ENCODE data around the gene CMTM7. TPM values are rescaled to one million over a fixed set of nuclear protein-coding genes. Genes with fewer than 3 reads are reported as not detected.

The CMTM7 gene
- total RNA-seq, 8 experiments from 2014 or later: 1.2 to 48.2 (median 5.4) TPM

DNA sequence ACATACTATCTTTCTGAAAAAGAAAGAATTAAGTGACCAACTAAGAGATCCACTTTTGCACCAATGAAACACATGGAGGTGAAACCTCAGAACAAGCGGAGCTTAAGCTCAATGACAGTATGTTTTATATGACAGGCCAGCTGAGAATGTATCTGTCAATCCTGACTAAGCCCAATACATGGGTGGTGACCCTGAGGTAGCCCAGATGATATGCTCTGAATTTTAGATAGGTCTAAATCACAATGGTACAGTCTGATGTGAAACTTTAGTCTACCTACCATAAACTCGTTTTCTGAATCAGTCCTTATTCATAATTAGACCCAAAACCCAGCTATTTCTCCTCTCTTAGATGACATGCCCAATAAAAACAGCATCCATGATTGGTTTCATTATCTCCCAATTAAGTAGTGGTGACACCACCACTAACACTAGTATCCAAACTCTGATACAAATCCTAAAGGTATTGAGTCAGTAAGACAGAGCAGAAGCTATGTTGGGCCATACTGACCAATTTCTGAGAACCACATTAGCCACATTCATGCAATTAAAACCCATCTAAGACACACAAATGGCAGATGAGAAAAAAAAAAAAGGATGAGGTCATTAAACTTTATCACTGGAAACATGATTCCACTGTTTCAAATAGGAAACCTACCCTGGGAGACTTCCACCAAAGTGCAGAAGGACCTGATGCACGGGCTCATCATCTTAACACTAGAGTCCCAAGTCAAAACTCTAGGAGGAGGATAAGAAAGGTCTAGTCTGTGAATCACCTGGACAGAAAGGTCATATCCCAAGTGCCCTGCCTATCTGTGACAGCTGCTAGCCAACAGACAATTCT, 90.4 kb downstream of the CMTM7 start:
- Histone ChIP-seq H3K4me3 (no peak overlapping the region), H3K27ac (no peak overlapping the region), H3K4me1 (replicated peaks in 1 of 2) (no peaks in the 10 kb centered on the region)
- WGBS, 10 experiments: 60 to 100% (median 94%) methylated on average over 1 to 3 of the region's 3 CpGs
- in situ Hi-C loops (cut with MboI; ENCODE audit: low pct_unique_long_range_greater_than_20kb in 2 of 9, low sequenced_read_pairs in 9 of 9, unreplicated experiment in 9 of 9): no loop called here
- ATAC-seq (replicated peaks in 6 of 8): no peak

DNA sequence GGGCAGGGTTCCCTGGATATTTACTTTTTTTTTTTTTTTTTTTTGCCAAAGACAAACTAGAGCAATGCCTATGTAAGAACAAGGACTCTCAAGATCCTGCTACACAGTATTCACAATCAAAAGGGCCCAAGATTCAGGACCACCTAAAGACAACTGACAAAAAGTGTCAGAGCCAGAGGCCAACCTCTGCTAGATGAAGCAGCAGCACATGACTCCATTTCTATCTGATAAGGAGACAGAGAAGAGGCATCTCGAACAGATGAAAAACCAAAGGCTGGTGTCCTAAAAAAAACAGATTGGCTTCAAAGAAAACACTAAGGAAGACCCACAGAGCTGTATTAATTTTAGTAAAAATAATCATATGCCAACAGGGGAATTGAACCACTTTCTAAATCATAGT, 91.0 kb downstream of the CMTM7 start:
- 67 to 100% (median 100%) methylated on average over 1 of the region's 1 CpG; no CpG with 5 or more reads in 3 of the 10 experiments for WGBS, 10 experiments
- in situ Hi-C loops (cut with MboI; ENCODE audit: low pct_unique_long_range_greater_than_20kb in 2 of 9, low sequenced_read_pairs in 9 of 9, unreplicated experiment in 9 of 9): no loop called here
- no peak for ATAC-seq (replicated peaks in 6 of 8)

DNA sequence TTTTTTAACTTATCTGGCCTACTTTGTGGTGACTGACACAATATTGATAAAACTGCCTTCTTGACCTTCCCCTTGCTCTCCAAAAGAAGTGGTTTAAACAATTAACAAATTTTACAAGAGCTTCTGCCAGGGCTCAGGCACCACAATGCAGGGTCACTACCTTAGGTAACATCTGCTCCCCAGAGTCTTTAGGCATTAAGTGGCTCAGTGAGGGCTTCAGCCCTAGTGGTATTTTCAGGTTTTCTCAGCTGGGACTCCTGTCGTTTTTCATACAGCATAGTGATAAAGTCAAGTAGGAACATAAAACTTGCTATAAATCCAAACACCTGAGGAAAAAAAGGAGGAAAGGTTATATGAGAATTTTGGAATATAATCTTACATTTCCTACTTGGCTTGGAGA, 92.1 kb downstream of the CMTM7 start:
- Histone ChIP-seq H3K27ac (no peak overlapping the region), H3K4me3 (no peak overlapping the region), H3K4me1 (replicated peaks in 1 of 2) (no peaks in the 10 kb centered on the region)
- WGBS, 10 experiments: 0 to 89% (median 38%) methylated on average over 1 of the region's 1 CpG; no CpG with 5 or more reads in 2 of the 10 experiments
- no peak for ATAC-seq (replicated peaks in 6 of 8)
- in situ Hi-C loops (cut with MboI; ENCODE audit: low pct_unique_long_range_greater_than_20kb in 2 of 9, low sequenced_read_pairs in 9 of 9, unreplicated experiment in 9 of 9): no loop called here

More for the DNA sequence above, 91.0 kb downstream of the CMTM7 start:
- no peak overlapping the region for H3K27ac ChIP-seq
- no peak overlapping the region for H3K4me3 ChIP-seq
- no peaks in the 10 kb centered on the region for H3K4me1 ChIP-seq (replicated peaks in 1 of 2)

DNA sequence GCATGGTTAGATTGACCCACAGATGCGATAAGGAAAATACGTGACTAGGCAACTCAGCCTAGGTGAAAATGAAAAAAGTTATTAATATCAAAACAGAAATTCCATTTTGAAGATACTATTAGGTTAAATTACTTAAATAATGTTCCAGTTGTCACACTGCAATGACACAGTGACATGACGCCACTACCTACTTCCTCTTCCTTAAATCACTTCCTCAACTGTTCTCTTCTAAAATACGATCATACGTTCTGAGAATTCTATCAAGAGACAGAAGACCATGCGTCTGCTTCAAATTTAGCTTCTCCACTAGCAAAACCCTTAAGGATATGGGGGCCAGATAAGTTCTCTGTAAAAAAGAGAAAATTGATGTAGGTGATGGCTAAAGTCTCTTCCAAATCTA, 92.8 kb downstream of the CMTM7 start:
- no peak for ATAC-seq (replicated peaks in 6 of 8)
- H3K4me1 ChIP-seq (replicated peaks in 1 of 2): no peaks in the 10 kb centered on the region
- no peak overlapping the region for H3K4me3 ChIP-seq
- H3K27ac ChIP-seq: no peak overlapping the region
- in situ Hi-C loops (cut with MboI; ENCODE audit: low pct_unique_long_range_greater_than_20kb in 2 of 9, low sequenced_read_pairs in 9 of 9, unreplicated experiment in 9 of 9): no loop called here
- 83 to 100% (median 96%) methylated on average over 1 to 6 of the region's 6 CpGs for WGBS, 10 experiments

DNA sequence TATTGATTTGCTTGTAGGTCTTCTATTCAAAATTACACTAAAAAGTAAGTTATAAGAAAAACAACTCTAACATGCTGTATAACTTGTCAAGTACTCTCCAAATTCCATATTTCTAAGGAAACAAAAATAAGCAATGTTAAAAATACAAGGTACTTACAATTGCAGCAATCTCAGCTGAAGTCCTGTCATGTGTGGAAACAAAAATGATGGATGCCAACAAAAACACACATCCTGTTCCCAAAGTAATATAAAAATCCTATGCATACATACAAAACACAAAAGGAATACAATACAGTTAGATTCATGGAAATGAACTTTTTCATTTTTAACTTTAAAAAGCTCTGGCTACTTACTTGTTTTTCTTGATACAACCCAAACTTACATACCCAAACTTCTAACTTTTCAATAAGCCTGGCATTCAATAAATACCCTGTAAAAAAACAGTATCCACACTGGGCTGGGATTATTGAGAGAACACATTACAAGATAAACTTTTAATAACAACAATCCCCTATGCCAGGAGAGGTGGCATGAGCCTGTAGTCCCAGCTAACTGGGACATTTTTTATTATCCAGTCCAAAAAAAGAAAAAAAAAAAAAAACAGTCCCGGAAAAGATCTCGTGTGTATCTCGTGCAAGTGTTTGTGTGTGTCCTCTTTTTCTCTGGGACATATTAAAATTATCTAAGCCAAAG, 96.3 kb downstream of the CMTM7 start:
- ATAC-seq (replicated peaks in 6 of 8): no peak
- H3K4me3 ChIP-seq: no peak overlapping the region
- WGBS, 10 experiments: 38 to 100% (median 75%) methylated on average over 3 of the region's 3 CpGs; no CpG with 5 or more reads in 2 of the 10 experiments
- no peaks in the 10 kb centered on the region for H3K4me1 ChIP-seq (replicated peaks in 1 of 2)
- H3K27ac ChIP-seq: no peak overlapping the region
- in situ Hi-C loops (cut with MboI; ENCODE audit: low pct_unique_long_range_greater_than_20kb in 2 of 9, low sequenced_read_pairs in 9 of 9, unreplicated experiment in 9 of 9): no loop called here

DNA sequence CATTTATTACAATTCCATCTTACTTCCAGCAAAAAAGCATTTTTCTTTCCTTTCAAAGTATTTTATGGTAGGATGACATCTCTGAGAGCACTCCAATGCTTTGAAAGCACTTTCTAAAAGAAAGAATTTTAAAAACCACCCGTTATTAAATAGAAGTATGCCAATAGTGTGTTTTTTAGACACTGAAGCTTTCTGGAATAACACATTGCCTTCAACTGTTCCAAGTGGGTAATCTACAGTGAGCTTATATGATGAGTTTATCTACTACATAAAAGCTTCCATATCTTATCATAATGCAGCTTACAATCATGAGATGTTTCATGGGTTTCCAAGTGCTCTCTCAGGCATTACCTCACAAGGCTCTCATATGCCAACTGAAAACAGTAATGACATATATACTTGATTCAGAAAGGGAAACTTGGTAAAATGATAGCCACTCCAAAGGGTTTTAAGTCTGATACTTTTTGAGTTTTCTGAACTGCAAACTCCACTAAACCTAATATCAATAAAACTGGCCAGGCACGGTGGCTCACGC, 96.9 kb downstream of the CMTM7 start:
- in situ Hi-C loops (cut with MboI; ENCODE audit: low pct_unique_long_range_greater_than_20kb in 2 of 9, low sequenced_read_pairs in 9 of 9, unreplicated experiment in 9 of 9): no loop called here
- H3K4me1 ChIP-seq (replicated peaks in 1 of 2): no peaks in the 10 kb centered on the region
- H3K4me3 ChIP-seq: no peak overlapping the region
- no peak overlapping the region for H3K27ac ChIP-seq
- 17 to 100% (median 88%) methylated on average over 1 of the region's 3 CpGs; no CpG with 5 or more reads in 2 of the 10 experiments for WGBS, 10 experiments
- ATAC-seq (replicated peaks in 6 of 8): no peak

DNA sequence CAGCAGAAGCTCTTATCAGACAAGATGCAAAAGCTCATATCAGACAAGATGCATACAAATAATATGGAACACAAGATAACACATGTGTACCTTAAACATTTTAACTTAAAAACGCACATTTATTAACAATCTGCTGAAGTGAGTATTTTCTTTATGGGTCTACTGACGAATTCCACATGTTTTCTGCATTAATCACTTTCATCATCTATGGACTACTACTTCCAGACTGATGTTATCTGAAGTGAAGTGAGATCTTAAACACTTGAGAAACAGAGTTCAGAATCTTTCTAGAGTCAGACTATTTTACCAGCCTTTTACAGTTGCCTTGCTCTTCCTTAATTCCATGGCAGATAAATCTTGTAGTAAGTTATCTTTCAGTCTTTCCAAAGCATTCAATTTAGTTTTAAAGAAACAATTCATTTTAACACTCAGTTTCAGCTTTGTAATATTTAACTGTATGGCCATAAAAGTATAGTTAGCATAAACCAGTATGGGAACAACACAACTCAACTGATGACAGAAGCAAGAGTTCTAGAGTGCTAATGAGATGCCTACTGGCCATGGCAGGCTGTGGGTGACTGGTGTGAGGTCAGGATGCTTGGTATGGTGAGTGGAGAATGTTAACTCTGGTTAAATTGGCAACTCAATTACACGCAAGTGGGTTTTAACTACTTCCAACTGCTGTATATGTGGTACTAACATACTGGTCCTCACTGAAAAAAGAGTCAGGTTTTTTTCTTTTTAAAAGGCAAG, 101.2 kb downstream of the CMTM7 start:
- Histone ChIP-seq H3K27ac (no peak overlapping the region), H3K4me3 (no peak overlapping the region), H3K4me1 (replicated peaks in 1 of 2) (no peaks in the 10 kb centered on the region)
- peak in 1 of 8 experiments; percentile 21 for ATAC-seq (replicated peaks in 6 of 8)
- WGBS, 10 experiments: 10 to 100% (median 80%) methylated on average over 1 to 3 of the region's 3 CpGs; no CpG with 5 or more reads in 1 of the 10 experiments
- in situ Hi-C loops (cut with MboI; ENCODE audit: low pct_unique_long_range_greater_than_20kb in 2 of 9, low sequenced_read_pairs in 9 of 9, unreplicated experiment in 9 of 9): no loop called here

DNA sequence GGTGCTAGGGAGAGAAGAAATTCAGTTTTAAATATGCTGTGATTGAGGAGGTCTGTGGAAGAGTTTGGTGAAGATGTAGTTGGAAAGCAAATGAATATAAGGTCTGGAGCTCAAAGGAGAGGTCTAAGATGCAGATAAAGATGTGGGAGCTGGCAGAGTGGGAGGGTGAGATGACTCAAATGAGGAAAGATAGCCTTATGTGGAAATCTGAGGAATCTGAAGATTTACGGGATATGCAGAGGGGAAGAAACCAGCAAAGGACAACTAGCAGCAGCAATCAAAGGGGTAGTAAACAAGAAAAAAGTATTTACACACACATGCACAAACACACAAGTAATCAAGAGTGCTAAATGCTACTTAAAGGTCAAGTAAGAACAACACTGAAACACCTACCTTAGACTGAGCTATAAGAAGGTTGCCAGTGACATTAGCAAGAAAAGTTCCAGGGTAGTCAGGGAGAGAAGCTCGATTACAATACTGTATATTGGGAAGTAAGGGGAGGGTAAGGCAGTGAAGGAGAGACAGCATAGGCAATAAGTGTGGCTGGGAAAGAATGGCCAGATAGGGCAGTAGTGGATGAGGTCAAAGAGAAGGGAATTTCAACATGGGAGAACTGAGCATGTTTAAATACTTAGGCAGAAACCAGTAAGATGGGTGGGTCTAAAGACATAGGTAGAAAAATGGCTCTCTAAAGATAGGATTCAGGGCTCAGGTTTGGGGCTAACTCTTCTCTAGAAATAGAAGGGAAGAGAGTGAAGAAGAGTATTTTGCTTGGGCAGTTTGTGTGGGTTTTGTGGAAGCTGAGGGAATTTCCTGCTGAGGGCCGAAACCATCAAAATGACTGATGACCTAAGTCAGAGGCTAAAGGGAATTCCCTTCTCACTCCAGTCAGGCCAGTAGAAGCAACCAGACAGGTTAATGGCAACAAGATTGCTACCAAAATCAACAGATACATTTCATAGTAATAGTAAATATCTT, 102.1 kb downstream of the CMTM7 start:
- Histone ChIP-seq H3K4me1 (replicated peaks in 1 of 2) (no peaks in the 10 kb centered on the region), H3K4me3 (no peak overlapping the region), H3K27ac (no peak overlapping the region)
- in situ Hi-C loops (cut with MboI; ENCODE audit: low pct_unique_long_range_greater_than_20kb in 2 of 9, low sequenced_read_pairs in 9 of 9, unreplicated experiment in 9 of 9): no loop called here
- peak in 2 of 8 experiments; percentile 17 to 49 for ATAC-seq (replicated peaks in 6 of 8)
- 55 to 94% (median 87%) methylated on average over 1 to 3 of the region's 3 CpGs; no CpG with 5 or more reads in 2 of the 10 experiments for WGBS, 10 experiments

DNA sequence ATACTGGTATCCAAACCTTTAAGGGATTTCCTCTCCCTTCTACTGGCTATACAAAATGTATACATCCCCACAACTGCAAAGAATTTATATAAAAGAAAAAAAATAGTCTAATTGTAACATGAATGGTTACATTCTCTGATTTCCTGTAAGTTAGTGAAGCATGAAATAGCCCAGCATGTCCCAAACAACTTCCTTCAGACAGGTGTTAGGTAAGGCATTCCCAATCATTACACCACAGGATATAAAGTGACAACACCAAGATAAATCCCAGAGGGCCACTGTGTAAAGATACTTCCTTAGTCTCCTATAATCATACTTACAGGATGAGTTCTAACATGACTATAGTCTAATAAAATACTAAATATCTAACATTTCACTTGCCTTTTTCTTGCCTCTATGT, 103.4 kb downstream of the CMTM7 start:
- H3K4me1 ChIP-seq (replicated peaks in 1 of 2): peaks cover 0 to under 1% of the 10 kb centered on the region in 2 donors
- H3K4me3 ChIP-seq: no peak overlapping the region
- in situ Hi-C loops (cut with MboI; ENCODE audit: low pct_unique_long_range_greater_than_20kb in 2 of 9, low sequenced_read_pairs in 9 of 9, unreplicated experiment in 9 of 9): no loop called here
- peak in 1 of 8 experiments; percentile 6 for ATAC-seq (replicated peaks in 6 of 8)
- no peak overlapping the region for H3K27ac ChIP-seq

DNA sequence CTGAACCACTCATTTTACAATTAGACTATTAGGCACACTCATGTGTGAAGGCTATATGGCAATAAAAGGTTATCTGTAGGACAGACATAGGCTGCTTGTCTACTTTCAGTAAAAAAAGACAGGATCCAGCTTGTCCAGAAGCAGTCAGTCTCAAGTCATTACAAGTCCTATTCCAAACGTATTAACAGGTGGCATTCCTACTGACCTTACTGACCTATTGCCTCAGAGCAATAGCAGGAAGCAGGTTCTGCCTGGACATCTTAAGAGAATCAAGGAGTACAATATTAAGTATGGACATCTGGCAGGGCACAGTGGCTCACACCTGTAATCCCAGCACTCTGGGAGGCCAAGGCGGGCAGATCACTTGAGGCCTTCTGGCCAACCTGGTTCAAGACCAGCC, 104.0 kb downstream of the CMTM7 start:
- Histone ChIP-seq H3K27ac (no peak overlapping the region), H3K4me1 (replicated peaks in 1 of 2) (peaks cover 0 to 4% of the 10 kb centered on the region in 2 donors), H3K4me3 (no peak overlapping the region)
- 94 to 100% (median 95%) methylated on average over 2 of the region's 2 CpGs; no CpG with 5 or more reads in 7 of the 10 experiments for WGBS, 10 experiments
- in situ Hi-C loops (cut with MboI; ENCODE audit: low pct_unique_long_range_greater_than_20kb in 2 of 9, low sequenced_read_pairs in 9 of 9, unreplicated experiment in 9 of 9): no loop called here
- no peak for ATAC-seq (replicated peaks in 6 of 8)

DNA sequence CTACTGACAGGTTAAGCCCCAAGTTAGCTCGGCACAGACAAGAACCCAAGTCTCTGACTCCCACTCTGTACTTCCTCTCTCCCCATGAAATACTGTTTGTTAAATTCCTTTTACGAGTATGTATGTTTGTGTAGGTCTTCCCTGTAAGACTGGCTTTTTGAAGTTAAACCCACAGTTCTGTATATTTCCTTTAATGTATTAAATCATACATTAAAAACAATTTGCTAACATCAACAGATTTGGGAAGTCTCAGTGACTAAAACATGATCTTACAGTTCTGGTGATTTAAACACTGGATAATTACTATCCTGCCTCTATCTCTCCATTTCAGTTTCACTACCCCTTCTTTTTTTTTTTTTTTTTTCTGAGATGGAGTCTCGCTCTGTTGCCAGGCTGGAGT, 106.6 kb downstream of the CMTM7 start:
- in situ Hi-C loops (cut with MboI; ENCODE audit: low pct_unique_long_range_greater_than_20kb in 2 of 9, low sequenced_read_pairs in 9 of 9, unreplicated experiment in 9 of 9): no loop called here
- WGBS, 10 experiments: 92 to 100% (median 100%) methylated on average over 1 to 2 of the region's 3 CpGs; no CpG with 5 or more reads in 1 of the 10 experiments
- no peak overlapping the region for H3K4me3 ChIP-seq
- ATAC-seq (replicated peaks in 6 of 8): no peak
- no peak overlapping the region for H3K27ac ChIP-seq
- peaks cover 0 to 8% of the 10 kb centered on the region in 2 donors for H3K4me1 ChIP-seq (replicated peaks in 1 of 2)

DNA sequence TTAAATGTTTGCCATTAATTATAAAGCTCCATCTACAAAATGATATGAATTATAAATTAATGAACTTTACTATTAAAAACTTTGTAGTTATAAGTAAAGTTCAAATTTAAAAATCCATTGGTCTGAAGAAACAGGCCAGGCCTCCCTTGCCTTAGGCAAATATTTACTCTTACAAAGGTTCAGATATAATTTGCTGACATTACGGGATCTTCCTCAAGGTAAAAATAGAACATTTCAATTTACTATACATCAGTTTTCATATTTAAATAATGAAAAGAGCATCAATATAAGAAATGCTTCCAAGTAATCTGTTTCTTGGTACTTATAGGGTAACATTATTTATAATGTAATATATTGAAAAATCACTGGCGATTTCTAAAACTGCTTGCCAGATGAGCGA, 107.3 kb downstream of the CMTM7 start:
- in situ Hi-C loops (cut with MboI; ENCODE audit: low pct_unique_long_range_greater_than_20kb in 2 of 9, low sequenced_read_pairs in 9 of 9, unreplicated experiment in 9 of 9): no loop called here
- H3K4me3 ChIP-seq: no peak overlapping the region
- peaks cover 0 to 8% of the 10 kb centered on the region in 2 donors for H3K4me1 ChIP-seq (replicated peaks in 1 of 2)
- no peak overlapping the region for H3K27ac ChIP-seq
- 83 to 100% (median 96%) methylated on average over 1 to 3 of the region's 3 CpGs; no CpG with 5 or more reads in 1 of the 10 experiments for WGBS, 10 experiments
- ATAC-seq (replicated peaks in 6 of 8): no peak
